ENCODE measurements around the gene NFATC1. TPM values are rescaled to one million over a fixed set of nuclear protein-coding genes. Genes with fewer than 3 reads are reported as not detected.
A peak's percentile ranks its signal among the peaks of the same experiment; 100 is the strongest.

Gene NFATC1
- total RNA-seq, 1 donor from 2014 or later: 7.1 TPM

DNA sequence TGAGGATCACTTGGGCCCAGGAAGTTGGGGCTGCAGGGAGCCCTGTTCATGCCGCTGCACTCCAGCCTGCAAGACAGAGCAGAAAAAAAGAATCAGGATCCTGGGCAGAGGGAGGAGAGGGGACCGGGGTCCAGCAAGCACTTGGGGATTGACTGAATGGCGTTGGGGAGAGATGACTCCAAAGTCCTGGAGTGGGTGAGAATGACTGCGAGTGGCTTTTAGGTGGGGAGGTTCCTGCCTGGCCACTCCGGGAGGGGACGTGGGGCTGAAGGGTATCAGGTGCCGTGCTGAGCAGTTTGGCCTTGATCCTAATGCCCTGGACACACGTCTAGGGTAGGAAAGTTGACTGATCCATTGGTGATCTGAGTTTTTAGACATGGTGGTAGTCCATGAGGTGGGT lies 3.5 kb upstream of the NFATC1 start:
- TF ChIP-seq CTCF (IDR thresholded peaks at IDR 0.05): no peak
- Mint-ChIP-seq H3K27ac (ENCODE audit: unreplicated experiment) (peak overlapping the region; percentile 37), H3K9me3 (ENCODE audit: low read depth) (no peaks in the 10 kb centered on the region), H3K27me3 (ENCODE audit: low read depth) (peaks cover 17% of the 10 kb centered on the region), H3K4me1 (ENCODE audit: low read depth) (peaks cover 10% of the 10 kb centered on the region), H3K36me3 (ENCODE audit: low read depth) (no peaks in the 10 kb centered on the region), H3K4me3 (ENCODE audit: unreplicated experiment) (no peak overlapping the region)
- peak; percentile 64 for DNase-seq (ENCODE audit: low spot score)

- Mint-ChIP-seq H3K4me1 (ENCODE audit: low read depth) (peaks cover 10% of the 10 kb centered on the region), H3K27me3 (ENCODE audit: low read depth) (peaks cover 9% of the 10 kb centered on the region), H3K27ac (ENCODE audit: unreplicated experiment) (peak overlapping the region; percentile 98), H3K36me3 (ENCODE audit: low read depth) (no peaks in the 10 kb centered on the region), H3K9me3 (ENCODE audit: low read depth) (no peaks in the 10 kb centered on the region), H3K4me3 (ENCODE audit: unreplicated experiment) (peak overlapping the region; percentile 69)
- no peak for TF ChIP-seq CTCF (IDR thresholded peaks at IDR 0.05)
- peak; percentile 81 for DNase-seq (ENCODE audit: low spot score)
Measured at GRCh38 chr18:79393181-79393634, 2.5 kb upstream of the NFATC1 start.

GRCh38 chr18:79393635-79394533 lies 1.8 kb upstream of the NFATC1 start:
- peak overlapping the region; percentile 98 for H3K27ac Mint-ChIP-seq (ENCODE audit: unreplicated experiment)
- H3K36me3 Mint-ChIP-seq (ENCODE audit: low read depth): no peaks in the 10 kb centered on the region
- H3K27me3 Mint-ChIP-seq (ENCODE audit: low read depth): peaks cover 4% of the 10 kb centered on the region
- H3K9me3 Mint-ChIP-seq (ENCODE audit: low read depth): no peaks in the 10 kb centered on the region
- no peak for TF ChIP-seq CTCF (IDR thresholded peaks at IDR 0.05)
- peak overlapping the region; percentile 69 for H3K4me3 Mint-ChIP-seq (ENCODE audit: unreplicated experiment)
- peaks cover 11% of the 10 kb centered on the region for H3K4me1 Mint-ChIP-seq (ENCODE audit: low read depth)
- DNase-seq (ENCODE audit: low spot score): peak; percentile 95

DNA sequence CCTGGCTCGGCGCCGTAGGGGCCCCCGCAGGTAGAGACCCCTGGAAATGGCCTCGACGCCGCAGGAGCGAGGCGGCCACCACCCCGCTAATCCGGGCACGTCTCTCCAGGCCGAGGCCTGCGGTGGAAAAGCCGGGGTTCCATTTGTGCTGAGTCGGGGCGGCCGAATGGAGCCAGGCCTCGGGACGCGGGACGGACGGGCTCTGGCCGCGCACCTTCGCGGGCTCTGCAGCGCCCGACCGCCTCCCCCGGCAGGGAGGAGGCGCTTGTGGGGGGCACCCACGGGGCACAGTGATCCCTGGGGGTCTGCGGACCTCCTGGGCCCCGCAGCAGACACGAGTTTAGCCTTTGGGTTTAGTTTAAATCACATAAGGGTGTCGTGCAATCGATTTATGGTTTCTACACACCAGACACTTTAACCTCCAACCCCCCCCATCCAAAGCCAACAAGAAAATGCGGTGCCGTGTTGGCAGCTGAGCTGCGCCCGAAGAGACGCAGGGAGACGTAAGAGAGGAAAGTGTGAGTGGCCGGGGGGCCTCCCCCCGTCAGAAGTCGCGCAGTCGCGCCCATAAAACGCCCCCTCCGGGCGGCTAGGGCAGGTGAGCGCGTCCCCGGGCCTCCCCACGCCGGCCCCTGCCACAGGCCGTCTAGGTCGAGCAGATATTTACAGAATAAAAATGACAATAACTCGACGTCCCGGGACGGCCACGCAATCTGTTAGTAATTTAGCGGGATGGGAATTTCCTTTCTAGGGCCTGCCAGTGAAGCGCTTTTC lies 1.0 kb upstream of the NFATC1 start:
- peak overlapping the region; percentile 68 for H3K27ac Mint-ChIP-seq (ENCODE audit: unreplicated experiment)
- H3K4me1 Mint-ChIP-seq (ENCODE audit: low read depth): peaks cover 13% of the 10 kb centered on the region
- peak; percentile 30 for TF ChIP-seq CTCF (IDR thresholded peaks at IDR 0.05)
- peak; percentile 87 for DNase-seq (ENCODE audit: low spot score)
- H3K4me3 Mint-ChIP-seq (ENCODE audit: unreplicated experiment): peak overlapping the region; percentile 51
- no peaks in the 10 kb centered on the region for H3K27me3 Mint-ChIP-seq (ENCODE audit: low read depth)
- no peaks in the 10 kb centered on the region for H3K36me3 Mint-ChIP-seq (ENCODE audit: low read depth)
- H3K9me3 Mint-ChIP-seq (ENCODE audit: low read depth): no peaks in the 10 kb centered on the region

- Mint-ChIP-seq H3K4me1 (ENCODE audit: low read depth) (peaks cover 13% of the 10 kb centered on the region), H3K27ac (ENCODE audit: unreplicated experiment) (no peak overlapping the region), H3K9me3 (ENCODE audit: low read depth) (no peaks in the 10 kb centered on the region), H3K4me3 (ENCODE audit: unreplicated experiment) (no peak overlapping the region), H3K36me3 (ENCODE audit: low read depth) (no peaks in the 10 kb centered on the region), H3K27me3 (ENCODE audit: low read depth) (no peaks in the 10 kb centered on the region)
- no peak for TF ChIP-seq CTCF (IDR thresholded peaks at IDR 0.05)
- DNase-seq (ENCODE audit: low spot score): peak; percentile 42
Measured at GRCh38 chr18:79395308-79395640, 456 bp upstream of the NFATC1 start.

Measured in chondrocyte (in vitro differentiated cells).